B cell (primary cell): ENCODE measurements around the gene TOLLIP. TPM values are rescaled to one million over a fixed set of nuclear protein-coding genes. Genes with fewer than 3 reads are reported as not detected.
"Not testable (repeated sequence)": the region's sequence is repeated elsewhere in the genome, so short reads cannot be mapped to it uniquely, and the experiment has no call there.

Experiments used
- ATAC-seq: fragments of 200-7000 bp; cut with Tn5 transposase; one replicate; pipeline ENCODE4 v1.10.0; 2021; ENCODE audit warnings: low read depth, mild to moderate bottlenecking, moderate number of reproducible peaks, moderate library complexity
- CTCF ChIA-PET: fragments of 350-600 bp; sonication (Branson Sonifier 250); formaldehyde crosslinking; loops from one replicate; lab custom pipeline; 2021; ENCODE audit warnings: antibody characterized with exemption, inconsistent platforms; lab: Charles Lee
- POLR2A ChIA-PET: fragments of 350-600 bp; sonication (Branson Sonifier 250); formaldehyde crosslinking; loops from one replicate; lab custom pipeline; 2021; ENCODE audit warnings: antibody characterized with exemption; lab: Charles Lee
- DNase-seq: peaks from one replicate; pipeline ENCODE4 v3.0.0; 2013
- H2AFZ ChIP-seq: 2 replicates; pipeline ENCODE4 v1.6.1; 2012; ENCODE audit warnings: mild to moderate bottlenecking, low read depth, low read length; ENCODE audit not compliant: insufficient read depth, poor library complexity, severe bottlenecking
- H3K27ac ChIP-seq, 2 donors: 1 replicate in 1 of 2; 2 replicates in 1 of 2; pipeline ENCODE4 v1.5.1; 2012 to 2013; ENCODE audit warnings: low read length in 2 of 2, mild to moderate bottlenecking in 2 of 2, moderate library complexity in 1 of 2
- H3K27me3 ChIP-seq, 4 experiments: fragments of 200-600 bp in 1 of 4; sonication (generic) in 1 of 4; replicated peaks in 1 of 4; 1 replicate in 2 of 4; 2 replicates in 2 of 4; pipeline versions ENCODE4 v1.6.1 to v1.7.0; 2013 to 2016; ENCODE audit warnings: low read length in 3 of 4, mild to moderate bottlenecking in 2 of 4, mixed read lengths in 1 of 4, moderate library complexity in 1 of 4; ENCODE audit not compliant: insufficient read depth in 4 of 4, control insufficient read depth in 3 of 4; ENCODE audit errors: control extremely low read depth in 1 of 4
- H3K36me3 ChIP-seq, 2 experiments: replicated peaks in 1 of 2; 1 replicate in 1 of 2; 2 replicates in 1 of 2; pipeline versions ENCODE4 v1.6.1 to v1.7.1; 2013; ENCODE audit warnings: low read length in 1 of 2; ENCODE audit not compliant: insufficient read depth in 2 of 2, control insufficient read depth in 1 of 2; ENCODE audit errors: control extremely low read depth in 1 of 2, extremely low read depth in 1 of 2
- H3K4me1 ChIP-seq, 2 donors: fragments of 200-600 bp in 1 of 2; sonication (generic) in 1 of 2; 1 replicate in 1 of 2; 2 replicates in 1 of 2; pipeline versions ENCODE4 v1.5.1 to v1.6.1; 2013 to 2017; ENCODE audit warnings: low read length in 2 of 2; ENCODE audit not compliant: control insufficient read depth in 2 of 2, insufficient read depth in 2 of 2
- H3K4me2 ChIP-seq: replicated peaks from 2 replicates; pipeline ENCODE3; 2012; ENCODE audit warnings: mild to moderate bottlenecking, low read depth, low read length; ENCODE audit not compliant: poor library complexity, severe bottlenecking
- H3K4me3 ChIP-seq, 5 experiments: fragments of 200-600 bp in 1 of 5; sonication (generic) in 1 of 5; 1 replicate in 3 of 5; 2 replicates in 2 of 5; pipeline versions ENCODE4 v1.5.1 to v1.7.0; 2011 to 2016; ENCODE audit warnings: low read length in 4 of 5, mild to moderate bottlenecking in 4 of 5, low read depth in 2 of 5, control low read depth in 1 of 5, moderate library complexity in 1 of 5; ENCODE audit not compliant: insufficient read depth in 1 of 5; ENCODE audit errors: control extremely low read depth in 1 of 5, extremely low read depth in 1 of 5
- H3K79me2 ChIP-seq: fragments of 200-600 bp; sonication (generic); one replicate; pipeline ENCODE4 v1.6.0; 2016; ENCODE audit warnings: low read length; ENCODE audit not compliant: control insufficient read depth, insufficient read depth
- H3K9ac ChIP-seq: fragments of 200-600 bp; sonication (generic); 2 replicates; pipeline ENCODE4 v1.6.1; 2017; ENCODE audit warnings: mild to moderate bottlenecking, low read length, moderate library complexity
- H3K9me3 ChIP-seq, 3 donors: one replicate each; pipeline versions ENCODE4 v1.6.1 to v1.7.1; 2013; ENCODE audit warnings: low read length in 2 of 3; ENCODE audit not compliant: control insufficient read depth in 2 of 3, insufficient read depth in 1 of 3; ENCODE audit errors: control extremely low read depth in 1 of 3
- H4K20me1 ChIP-seq: 2 replicates; pipeline ENCODE4 v1.6.0; 2012; ENCODE audit warnings: mild to moderate bottlenecking, low read length; ENCODE audit not compliant: insufficient read depth, control insufficient read depth, poor library complexity, severe bottlenecking
- H3K27ac Mint-ChIP-seq: one replicate; pipeline ENCODE4 v1.8.0; 2021; ENCODE audit warnings: mixed read lengths
- H3K27me3 Mint-ChIP-seq: one replicate; pipeline ENCODE4 v1.8.0; 2021; ENCODE audit warnings: mixed read lengths
- H3K4me1 Mint-ChIP-seq: one replicate; pipeline ENCODE4 v1.8.0; 2021; ENCODE audit warnings: mixed read lengths
- H3K4me3 Mint-ChIP-seq: one replicate; pipeline ENCODE4 v1.8.0; 2021; ENCODE audit warnings: mixed read lengths
- H3K9me3 Mint-ChIP-seq: one replicate; pipeline ENCODE4 v1.8.0; 2022; ENCODE audit warnings: mixed read lengths; ENCODE audit not compliant: insufficient read depth
- EZH2 ChIP-seq: IDR thresholded peaks from 2 replicates; pipeline ENCODE4 v1.6.1; 2012; ENCODE audit warnings: borderline replicate concordance, low read depth, mild to moderate bottlenecking, moderate library complexity, low read length; ENCODE audit not compliant: insufficient read depth, poor library complexity, severe bottlenecking
- WGBS: methylation state at CpG from one replicate; pipeline ENCODE4 v1.1.5; 2013; ENCODE audit warnings: missing lambda C conversion rate; ENCODE audit not compliant: insufficient coverage; 5-methylcytosine and 5-hydroxymethylcytosine counted together
- intact Hi-C: fragments of 100-400 bp; cut with micrococcal nuclease; formaldehyde crosslinking; loops from one replicate; pipeline ENCODE4 v1.10.0; 2022
- polyA plus RNA-seq: library from polyadenylated mRNA; depleted of rRNA; stranded (reverse); fragments of >200 nt; gene quantifications from 2 replicates; pipeline ENCODE4 v1.2.3, GENCODE V29; 2012
- total RNA-seq, 2 donors: library from RNA; stranded (reverse); fragments of 120-200 nt in 1 of 2; gene quantifications; 1 replicate in 1 of 2; 2 replicates in 1 of 2; pipeline versions ENCODE4 v1.2.3 to v1.2.4, GENCODE V29; 2013 to 2022
- TF ChIP-seq, protein P1 (sequence below): fragments of 200-600 bp; IDR thresholded peaks from one replicate; pipeline ENCODE4 v1.8.0; 2022; ENCODE audit warnings: antibody characterized with exemption, mild to moderate bottlenecking

The TOLLIP gene
- total and polyA plus RNA-seq, 2 donors (not counting 1 experiment from before 2014, with no cell fraction given) = 34.7 to 52.5 TPM

DNA sequence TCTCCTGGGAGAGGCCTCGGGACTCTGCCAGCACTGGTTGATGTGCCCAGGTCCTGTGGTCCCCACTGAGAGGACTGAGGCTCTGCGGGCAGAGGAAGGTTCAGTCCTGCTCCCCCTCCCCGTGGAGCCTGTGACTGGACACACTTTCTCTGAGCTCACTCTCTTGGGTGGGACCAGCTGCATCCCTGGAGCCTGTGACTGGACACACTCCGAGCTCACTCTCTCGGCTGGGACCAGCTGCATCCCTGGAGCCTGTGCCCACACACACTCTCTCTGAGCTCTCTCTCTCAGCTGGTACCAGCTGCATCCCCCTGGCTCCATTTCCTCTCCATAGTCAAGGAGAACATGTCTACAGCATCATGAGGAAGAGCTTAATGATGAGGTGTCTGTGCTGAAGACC, 39.5 kb downstream of the TOLLIP start:
- Histone ChIP-seq H3K4me2 (no peak overlapping the region), H2AFZ (no peak overlapping the region), H3K9ac (no peak overlapping the region), H3K36me3 (peaks cover 0 to under 1% of the 10 kb centered on the region in 2 experiments), H3K9me3 (peaks cover 0 to 12% (median 5%) of the 10 kb centered on the region in 3 donors), H3K79me2 (no peaks in the 10 kb centered on the region), H4K20me1 (no peaks in the 10 kb centered on the region), H3K27me3 (no peaks in the 10 kb centered on the region), H3K4me1 (no peaks in the 10 kb centered on the region), H3K27ac (no peak overlapping the region), H3K4me3 (no peak overlapping the region)
- no peak overlapping the region for H3K4me3 Mint-ChIP-seq
- intact Hi-C loops = no loop called here
- 93% methylated on average over 4 of the region's 5 CpGs for WGBS
- H3K9me3 Mint-ChIP-seq = no peaks in the 10 kb centered on the region
- DNase-seq = no peak
- H3K27me3 Mint-ChIP-seq = no peaks in the 10 kb centered on the region
- ChIA-PET CTCF (no interaction called here), POLR2A (no interaction called here)
- no peak for TF ChIP-seq EZH2
- TF ChIP-seq, protein P1, sequence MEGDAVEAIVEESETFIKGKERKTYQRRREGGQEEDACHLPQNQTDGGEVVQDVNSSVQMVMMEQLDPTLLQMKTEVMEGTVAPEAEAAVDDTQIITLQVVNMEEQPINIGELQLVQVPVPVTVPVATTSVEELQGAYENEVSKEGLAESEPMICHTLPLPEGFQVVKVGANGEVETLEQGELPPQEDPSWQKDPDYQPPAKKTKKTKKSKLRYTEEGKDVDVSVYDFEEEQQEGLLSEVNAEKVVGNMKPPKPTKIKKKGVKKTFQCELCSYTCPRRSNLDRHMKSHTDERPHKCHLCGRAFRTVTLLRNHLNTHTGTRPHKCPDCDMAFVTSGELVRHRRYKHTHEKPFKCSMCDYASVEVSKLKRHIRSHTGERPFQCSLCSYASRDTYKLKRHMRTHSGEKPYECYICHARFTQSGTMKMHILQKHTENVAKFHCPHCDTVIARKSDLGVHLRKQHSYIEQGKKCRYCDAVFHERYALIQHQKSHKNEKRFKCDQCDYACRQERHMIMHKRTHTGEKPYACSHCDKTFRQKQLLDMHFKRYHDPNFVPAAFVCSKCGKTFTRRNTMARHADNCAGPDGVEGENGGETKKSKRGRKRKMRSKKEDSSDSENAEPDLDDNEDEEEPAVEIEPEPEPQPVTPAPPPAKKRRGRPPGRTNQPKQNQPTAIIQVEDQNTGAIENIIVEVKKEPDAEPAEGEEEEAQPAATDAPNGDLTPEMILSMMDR = no peak
- H3K4me1 Mint-ChIP-seq = no peaks in the 10 kb centered on the region
- H3K27ac Mint-ChIP-seq = no peak overlapping the region
- ATAC-seq = no peak

DNA sequence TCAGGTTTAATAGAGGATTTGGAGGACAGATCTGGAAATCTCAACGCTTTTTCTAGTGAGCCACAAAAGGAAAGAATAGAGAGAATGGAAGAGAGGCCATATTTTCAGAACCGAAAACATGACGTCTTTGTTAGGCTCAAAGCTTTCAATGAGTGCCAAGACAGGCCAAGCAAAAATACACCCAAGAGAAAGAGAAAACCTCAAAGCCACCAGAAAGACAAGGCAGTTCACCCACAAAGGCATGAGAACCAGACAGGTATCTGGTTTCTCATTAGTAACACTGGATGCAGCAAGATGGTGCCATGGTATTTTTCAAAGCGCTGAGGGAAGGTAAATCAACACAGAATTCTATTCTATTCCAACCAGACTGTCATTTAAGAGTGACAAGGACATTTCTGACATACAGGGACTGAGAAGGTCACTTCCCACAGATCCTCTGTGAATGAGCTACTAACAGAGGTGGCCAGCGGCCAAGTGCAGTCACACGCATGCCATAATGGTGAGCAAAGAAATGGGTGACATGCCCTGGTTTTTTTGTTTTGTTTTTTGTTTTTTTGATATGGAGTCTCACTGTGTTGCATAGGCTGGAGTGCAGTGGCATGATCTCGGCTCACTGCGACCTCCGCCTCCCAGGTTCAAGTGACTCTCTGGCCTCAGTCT, 41.9 kb downstream of the TOLLIP start:
- H3K4me2 ChIP-seq = no peak overlapping the region
- H2AFZ ChIP-seq = no peak overlapping the region
- no peaks in the 10 kb centered on the region for H4K20me1 ChIP-seq
- Mint-ChIP-seq H3K4me3 (no peak overlapping the region), H3K27ac (no peak overlapping the region), H3K27me3 (no peaks in the 10 kb centered on the region), H3K9me3 (peaks cover 6% of the 10 kb centered on the region), H3K4me1 (peaks cover 10% of the 10 kb centered on the region)
- no peak overlapping the region for H3K27ac ChIP-seq
- CTCF ChIA-PET = no interaction called here
- no peaks in the 10 kb centered on the region for H3K27me3 ChIP-seq
- no peak for DNase-seq
- peaks cover 0 to 2% of the 10 kb centered on the region in 2 experiments for H3K36me3 ChIP-seq
- POLR2A ChIA-PET = no interaction called here
- 98% methylated on average over 6 of the region's 9 CpGs for WGBS
- H3K79me2 ChIP-seq = no peaks in the 10 kb centered on the region
- H3K4me1 ChIP-seq = peaks cover 5 to 8% of the 10 kb centered on the region in 2 donors
- ATAC-seq = no peak
- TF ChIP-seq EZH2 = no peak
- TF ChIP-seq, protein P1 = no peak
- no peak overlapping the region for H3K9ac ChIP-seq
- H3K9me3 ChIP-seq = peaks cover 0 to 12% (median 5%) of the 10 kb centered on the region in 3 donors
- intact Hi-C loops = no loop called here
- H3K4me3 ChIP-seq = no peak overlapping the region

GRCh38 chr11:1266976-1267375, 42.5 kb downstream of the TOLLIP start:
- intact Hi-C loops, H3K4me3 Mint-ChIP-seq: not testable (repeated sequence)
- H3K4me1 Mint-ChIP-seq = peaks cover 16% of the 10 kb centered on the region

More at GRCh38 chr11:1266976-1267375, 42.5 kb downstream of the TOLLIP start:
- H3K27me3 ChIP-seq, H3K9ac ChIP-seq, H3K9me3 Mint-ChIP-seq, H3K79me2 ChIP-seq, H3K27ac ChIP-seq, H2AFZ ChIP-seq, H3K27ac Mint-ChIP-seq, H3K36me3 ChIP-seq, H3K27me3 Mint-ChIP-seq, H3K4me2 ChIP-seq, H3K4me3 ChIP-seq, H4K20me1 ChIP-seq, CTCF ChIA-PET, POLR2A ChIA-PET, ATAC-seq, DNase-seq: not testable (repeated sequence)
- WGBS = no CpG with 5 or more reads among the region's 2 CpGs
- Histone ChIP-seq H3K4me1 (peaks cover 9 to 13% of the 10 kb centered on the region in 2 donors), H3K9me3 (peaks cover 0 to 12% (median 5%) of the 10 kb centered on the region in 3 donors)
